ENCODE data around the gene ITGB5.

DNA sequence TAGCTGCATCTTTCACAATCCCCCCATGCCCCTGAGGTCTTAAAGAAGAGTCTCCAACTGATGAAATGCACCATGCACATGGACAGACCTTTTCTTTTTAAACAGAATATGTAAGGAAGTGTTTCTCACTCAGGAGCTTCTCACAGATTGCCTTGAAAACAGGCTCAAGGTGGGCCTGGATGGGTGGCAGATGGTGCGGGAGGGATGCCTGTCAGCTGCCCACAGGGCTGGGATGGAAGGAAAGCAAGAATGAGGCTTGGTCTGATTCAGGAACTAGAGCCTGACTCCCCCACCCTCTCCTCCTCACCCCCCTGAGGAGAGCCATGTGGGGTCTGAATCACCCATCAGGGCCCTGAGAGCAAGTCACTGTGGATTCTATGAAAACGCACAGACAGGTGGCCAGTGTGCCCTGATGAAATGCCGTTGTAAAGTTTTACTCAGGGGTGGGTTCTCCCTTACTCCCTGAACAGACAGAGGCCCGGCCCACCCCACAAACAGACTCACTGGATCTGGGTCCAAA, 89.7 kb downstream of the ITGB5 start:
- TF ChIP-seq, protein P1, sequence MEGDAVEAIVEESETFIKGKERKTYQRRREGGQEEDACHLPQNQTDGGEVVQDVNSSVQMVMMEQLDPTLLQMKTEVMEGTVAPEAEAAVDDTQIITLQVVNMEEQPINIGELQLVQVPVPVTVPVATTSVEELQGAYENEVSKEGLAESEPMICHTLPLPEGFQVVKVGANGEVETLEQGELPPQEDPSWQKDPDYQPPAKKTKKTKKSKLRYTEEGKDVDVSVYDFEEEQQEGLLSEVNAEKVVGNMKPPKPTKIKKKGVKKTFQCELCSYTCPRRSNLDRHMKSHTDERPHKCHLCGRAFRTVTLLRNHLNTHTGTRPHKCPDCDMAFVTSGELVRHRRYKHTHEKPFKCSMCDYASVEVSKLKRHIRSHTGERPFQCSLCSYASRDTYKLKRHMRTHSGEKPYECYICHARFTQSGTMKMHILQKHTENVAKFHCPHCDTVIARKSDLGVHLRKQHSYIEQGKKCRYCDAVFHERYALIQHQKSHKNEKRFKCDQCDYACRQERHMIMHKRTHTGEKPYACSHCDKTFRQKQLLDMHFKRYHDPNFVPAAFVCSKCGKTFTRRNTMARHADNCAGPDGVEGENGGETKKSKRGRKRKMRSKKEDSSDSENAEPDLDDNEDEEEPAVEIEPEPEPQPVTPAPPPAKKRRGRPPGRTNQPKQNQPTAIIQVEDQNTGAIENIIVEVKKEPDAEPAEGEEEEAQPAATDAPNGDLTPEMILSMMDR (conservative IDR thresholded peaks at IDR 0.05; ENCODE audit: low read length), result no peak
- TF ChIP-seq EZH2phosphoT487 (IDR thresholded peaks at IDR 0.05; ENCODE audit: borderline replicate concordance, low read depth, low read length), result no peak
